ENCODE results near the gene SLC25A34.

The SLC25A34 gene

DNA sequence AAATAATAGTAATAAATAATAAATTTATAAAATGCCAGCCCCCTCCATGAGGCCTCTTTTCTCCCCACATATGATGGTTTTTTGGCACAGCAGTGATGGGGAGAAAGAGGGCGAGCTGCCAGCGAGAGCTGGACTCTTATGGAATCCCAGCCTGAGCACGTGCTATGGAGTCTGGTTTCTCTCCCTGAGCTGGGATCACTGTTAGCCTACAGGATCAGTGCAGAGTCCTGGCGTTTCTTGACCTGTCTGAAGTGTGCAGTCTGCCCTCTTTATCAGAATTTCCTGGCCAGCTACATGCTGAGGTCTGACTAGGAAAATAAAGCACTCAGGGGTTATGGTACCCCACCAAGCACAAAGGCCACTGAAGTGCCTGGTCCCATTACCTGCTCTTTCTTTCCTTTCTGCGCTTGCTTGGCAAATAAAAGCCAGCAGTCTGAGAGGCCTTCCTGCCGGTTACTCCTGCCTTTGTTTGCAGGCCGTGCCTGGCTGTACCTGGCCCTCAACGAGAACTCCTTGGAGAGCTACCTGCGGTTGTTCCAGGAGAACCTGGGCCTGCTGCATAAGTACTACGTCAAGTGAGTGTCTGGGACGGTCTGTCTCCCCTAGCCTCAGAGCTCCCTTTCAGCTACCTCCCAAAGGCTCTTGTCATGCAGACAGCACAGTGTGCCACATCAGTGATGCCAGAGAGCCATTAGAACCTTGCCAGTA, 18.5 kb upstream of the SLC25A34 start:
- no peak for DNase-seq

- no peak for DNase-seq
Measured at GRCh38 chr1:15718199-15718601, 17.9 kb upstream of the SLC25A34 start.

DNA sequence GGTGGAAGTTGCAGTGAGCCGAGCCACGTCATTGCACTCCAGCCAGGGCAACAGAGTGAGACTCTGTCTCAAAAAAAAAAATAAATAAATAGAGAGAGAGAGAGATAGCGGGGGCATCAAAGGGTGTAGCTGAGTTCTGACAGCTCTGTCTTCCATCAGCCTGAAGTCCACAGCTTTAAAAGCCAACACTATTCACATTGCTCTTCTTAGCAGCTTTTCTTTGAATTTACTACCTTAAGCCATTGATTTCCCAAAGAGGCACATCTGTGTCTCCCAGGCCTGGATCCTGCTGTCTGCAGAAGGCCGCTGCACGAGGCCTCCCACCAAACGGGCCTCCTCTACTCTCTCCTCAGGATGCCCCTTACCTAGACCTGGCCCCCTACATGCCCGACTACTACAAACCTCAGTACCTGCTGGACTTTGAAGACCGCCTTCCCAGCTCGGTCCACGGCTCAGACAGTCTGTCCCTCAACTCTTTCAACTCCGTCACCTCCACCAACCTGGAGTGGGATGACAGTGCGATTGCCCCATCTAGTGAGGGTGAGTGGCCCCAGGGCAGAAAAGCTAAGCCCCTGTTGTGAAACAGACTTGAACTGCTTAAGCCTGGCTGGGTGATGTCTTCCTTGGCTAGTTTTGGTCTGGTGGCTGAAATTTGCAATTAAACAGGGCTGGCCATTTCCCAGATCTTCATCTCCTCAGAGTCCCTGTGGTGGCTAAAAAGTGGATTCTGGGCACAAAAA, 16.5 kb upstream of the SLC25A34 start:
- DNase-seq = no peak

DNA sequence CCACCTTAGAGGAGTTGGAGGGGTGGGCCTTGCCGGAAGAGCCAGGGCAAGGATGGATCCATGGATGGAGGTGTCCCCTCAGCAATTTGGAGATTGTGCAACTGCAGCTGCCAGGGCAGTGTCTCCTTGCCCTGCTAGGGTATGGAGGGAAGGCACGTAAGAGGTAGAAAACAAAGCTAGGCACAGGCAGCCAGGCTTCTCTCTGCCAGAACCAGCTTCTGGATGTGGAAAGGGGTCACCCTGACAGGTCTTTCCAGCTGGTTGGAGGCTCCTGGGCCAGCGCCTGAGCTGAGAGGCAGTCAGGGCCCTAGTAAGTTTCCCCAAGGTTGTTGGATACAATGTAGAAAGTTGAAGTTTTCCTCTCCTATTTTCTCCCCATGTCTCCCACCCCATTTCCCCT, 15.2 kb upstream of the SLC25A34 start:
- DNase-seq = no peak

GRCh38 chr1:15722411-15722810, 13.6 kb upstream of the SLC25A34 start:
- no peak for DNase-seq

DNA sequence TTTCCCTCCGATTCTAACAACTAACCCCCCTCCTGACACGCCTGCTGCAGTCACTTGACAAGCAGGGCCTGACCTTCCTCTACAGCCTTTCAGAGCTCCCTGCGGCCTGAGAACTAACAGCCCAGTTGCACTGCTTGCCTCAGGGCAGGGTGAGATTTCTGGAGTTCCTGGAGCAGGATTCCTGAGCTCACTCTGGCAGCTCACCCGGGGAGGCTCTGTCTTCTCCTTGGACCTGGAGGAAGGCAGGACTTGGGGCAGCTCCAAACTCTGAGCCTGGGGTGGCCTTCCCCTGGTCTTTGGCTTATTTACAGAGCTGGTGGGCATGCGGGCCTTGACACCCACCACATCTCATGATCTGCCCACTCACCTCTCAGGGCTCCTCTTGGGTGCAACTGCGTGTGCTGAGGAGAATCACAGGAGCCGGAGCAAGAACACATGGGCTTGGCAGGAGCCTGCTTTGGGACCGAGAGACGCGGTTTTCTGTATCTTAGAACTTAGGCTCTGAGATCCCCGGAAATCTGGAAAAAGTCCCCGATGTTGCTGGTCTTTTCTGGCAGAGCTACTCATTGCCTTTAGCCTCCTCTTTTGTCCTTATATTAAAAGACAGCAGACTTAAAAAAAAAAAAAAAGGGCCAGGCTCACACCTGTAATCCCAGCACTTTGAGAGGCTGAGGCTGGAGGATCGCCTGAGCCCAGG, 13.1 kb upstream of the SLC25A34 start:
- DNase-seq = no peak

DNA sequence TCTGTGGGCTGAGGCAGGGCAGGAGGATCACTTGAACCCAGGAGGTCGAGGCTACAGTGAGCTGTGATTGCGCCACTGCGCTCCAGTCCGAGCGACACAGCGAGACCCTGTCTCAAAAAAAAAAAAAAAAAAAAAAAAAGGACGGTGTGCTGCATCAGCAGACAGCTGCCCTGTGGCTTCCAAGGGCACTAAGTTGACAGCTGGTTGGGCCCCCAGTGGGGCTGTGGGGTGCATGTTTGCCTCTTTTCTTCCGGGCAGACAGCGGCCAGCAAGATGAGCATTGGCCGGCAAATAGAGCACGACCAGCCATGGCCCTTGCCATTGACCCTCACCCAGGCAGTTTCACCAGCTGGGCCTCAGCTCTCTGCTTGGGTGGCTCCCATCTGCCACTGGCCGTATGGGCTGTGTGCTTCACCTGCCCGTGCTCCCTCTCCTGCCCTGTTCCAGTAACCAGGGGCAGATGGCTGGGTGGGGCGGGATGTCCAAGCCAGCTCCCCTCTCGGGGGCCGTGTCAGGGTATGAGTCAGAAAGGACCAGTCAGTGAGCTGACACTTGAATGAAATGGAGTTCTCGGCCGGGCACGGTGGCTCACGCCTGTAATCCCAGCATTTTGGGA, 12.3 kb upstream of the SLC25A34 start:
- DNase-seq = peak; percentile 78

GRCh38 chr1:15724949-15725880, 10.8 kb upstream of the SLC25A34 start:
- no peak for DNase-seq

DNA sequence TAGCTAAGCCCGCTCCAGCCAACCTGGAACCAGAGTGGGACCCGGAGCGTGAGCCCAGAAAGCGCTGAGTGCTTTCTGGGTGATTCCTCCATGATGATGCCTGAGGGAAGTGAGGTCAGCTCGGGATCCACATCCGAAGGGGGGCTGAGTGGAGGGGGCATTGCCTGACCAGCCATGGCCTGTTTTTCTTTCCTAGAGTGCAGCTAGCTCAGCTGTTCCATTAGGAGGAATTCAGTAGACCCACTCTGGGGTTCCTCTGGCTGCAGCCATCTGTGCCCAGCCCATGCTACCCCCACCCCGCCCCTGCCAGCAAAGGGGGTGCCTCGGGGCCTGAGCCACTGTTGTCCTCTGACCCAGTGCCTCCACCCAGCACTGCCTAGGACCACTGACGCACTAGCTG, 9.6 kb upstream of the SLC25A34 start:
- DNase-seq = no peak

- no peak for DNase-seq
Measured at GRCh38 chr1:15727021-15727420, 9.0 kb upstream of the SLC25A34 start.

- DNase-seq = no peak
Measured at GRCh38 chr1:15727424-15727823, 8.6 kb upstream of the SLC25A34 start.

DNA sequence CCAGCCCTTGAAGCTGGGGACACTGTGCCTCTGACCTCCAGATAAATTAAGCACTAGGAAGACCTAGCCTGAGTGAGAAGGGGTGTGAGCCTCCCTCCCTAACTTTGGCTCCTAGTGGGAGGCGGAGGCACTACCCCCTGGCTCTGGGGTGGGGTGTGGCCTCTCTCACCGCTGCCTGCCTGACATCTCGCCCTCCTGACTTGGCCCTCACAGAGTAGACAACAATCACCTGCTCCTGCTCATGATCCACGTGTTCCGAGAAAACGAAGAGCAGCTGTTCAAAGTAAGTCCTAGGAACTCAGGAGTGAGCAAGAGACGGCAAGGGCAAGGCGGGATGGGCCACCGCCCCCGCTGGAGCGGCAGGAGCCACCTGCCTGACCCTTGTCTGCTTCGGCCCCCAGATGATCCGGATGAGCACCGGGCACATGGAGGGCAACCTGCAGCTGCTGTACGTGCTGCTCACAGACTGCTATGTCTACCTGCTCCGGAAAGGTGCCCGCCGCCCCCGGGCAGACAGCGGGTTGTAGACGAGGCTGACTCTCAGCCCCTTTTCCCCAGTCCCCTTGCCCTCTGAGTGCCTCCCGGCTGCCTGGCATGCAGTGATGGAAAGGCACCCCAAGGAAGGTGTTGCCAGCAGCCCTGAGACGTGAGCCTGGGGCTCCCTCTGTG, 8.1 kb upstream of the SLC25A34 start:
- no peak for DNase-seq

GRCh38 chr1:15728937-15729657, 7.0 kb upstream of the SLC25A34 start:
- no peak for DNase-seq

DNA sequence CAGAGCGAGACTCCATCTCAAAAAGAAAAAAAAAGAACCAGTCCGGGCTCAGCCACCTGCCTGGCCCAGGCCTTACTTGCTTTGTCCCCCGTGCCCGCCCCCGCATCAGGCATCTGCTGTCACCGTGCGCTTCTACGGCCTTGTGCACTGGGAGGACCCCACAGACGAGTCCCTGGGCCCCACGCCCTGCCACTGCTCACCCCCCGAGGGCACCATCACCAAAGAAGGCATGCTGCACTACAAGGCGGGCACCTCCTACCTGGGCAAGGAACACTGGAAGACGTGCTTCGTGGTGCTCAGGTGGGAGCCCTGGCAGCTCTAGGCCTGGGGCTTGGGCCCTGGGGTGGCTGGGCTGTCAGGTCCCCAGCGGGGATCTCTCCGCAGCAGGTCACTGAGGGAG, 5.6 kb upstream of the SLC25A34 start:
- no peak for DNase-seq

GRCh38 chr1:15730936-15731335, 5.1 kb upstream of the SLC25A34 start:
- DNase-seq = no peak

GRCh38 chr1:15731735-15732685, 4.0 kb upstream of the SLC25A34 start:
- DNase-seq = no peak

GRCh38 chr1:15732686-15733081, 3.4 kb upstream of the SLC25A34 start:
- DNase-seq = no peak

DNA sequence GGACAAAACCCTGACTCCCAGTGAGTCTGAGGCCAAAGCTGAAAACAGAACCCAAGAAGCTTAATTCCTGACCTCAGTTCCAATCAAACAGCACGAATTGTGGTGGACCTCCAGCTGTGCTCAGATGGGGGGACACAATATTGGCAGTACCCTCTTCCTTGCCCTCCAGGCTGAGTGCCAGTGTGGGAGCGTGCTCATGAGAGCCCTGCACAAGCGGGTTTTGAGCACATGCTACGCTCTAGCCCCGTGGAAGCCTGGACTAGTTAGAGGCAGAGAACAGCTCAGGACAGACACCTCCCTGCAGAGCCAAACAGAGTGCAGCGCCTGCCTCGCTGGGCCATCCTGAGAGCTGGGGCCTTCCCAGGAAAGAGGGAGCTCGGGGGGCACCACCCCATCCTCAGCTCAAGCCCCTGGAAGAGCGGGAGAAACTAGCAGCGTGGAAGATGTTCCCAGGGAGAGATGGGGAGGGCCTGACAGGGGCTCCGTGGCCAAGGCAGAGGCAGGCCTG, 2.8 kb upstream of the SLC25A34 start:
- no peak for DNase-seq

DNA sequence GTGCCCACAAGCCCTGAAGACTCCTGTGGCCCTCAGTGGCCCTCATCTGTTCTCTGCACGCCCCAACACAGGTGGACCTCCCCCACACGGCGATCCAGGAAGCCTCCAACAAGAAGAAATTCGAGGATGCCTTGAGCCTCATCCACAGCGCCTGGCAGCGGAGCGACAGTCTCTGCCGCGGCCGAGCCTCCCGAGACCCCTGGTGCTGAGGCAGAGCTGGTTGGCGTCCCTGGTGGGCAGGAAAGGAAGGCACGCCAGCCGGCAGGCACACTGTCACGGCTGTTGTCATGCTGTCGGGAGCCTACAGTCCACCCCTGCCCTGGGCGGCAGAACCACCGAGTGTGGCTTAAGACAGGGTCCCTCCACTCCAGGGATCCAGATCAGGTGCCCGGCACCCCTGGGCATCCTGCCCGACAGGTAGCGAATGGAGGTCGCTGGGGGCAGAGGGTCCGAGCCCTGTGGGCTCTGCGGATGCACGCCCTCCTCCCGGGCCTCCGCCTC, 2.3 kb upstream of the SLC25A34 start:
- DNase-seq = no peak

DNA sequence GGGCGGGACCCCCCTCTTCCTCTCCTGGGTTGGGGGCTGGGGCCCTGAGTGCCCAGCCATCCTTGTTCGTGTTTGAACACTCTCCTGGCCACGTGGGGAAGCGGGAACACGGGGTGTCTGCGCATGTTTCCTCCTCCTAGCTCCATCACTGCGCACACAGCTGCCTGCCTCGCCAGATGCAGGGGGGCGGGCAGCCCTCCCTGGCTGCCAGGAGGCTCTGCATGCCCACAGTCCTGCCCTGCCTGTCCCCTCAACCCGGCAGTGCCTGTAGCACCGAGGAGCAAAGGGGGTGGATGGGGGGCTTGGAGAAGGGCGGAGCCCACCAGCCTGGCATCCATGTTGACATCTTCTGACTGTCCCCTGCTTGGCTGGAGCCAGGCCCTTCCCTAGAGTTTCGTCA, 1.8 kb upstream of the SLC25A34 start:
- DNase-seq = no peak
